Activated T-helper 17 cell treated with anti-CD3 and anti-CD28 coated beads, Interleukin-2, amount 50 U/mL, for 72 hours (primary cell): ENCODE results near the gene RSU1. TPM values are rescaled to one million over a fixed set of nuclear protein-coding genes. Genes with fewer than 3 reads are reported as not detected.

Source experiments
- ATAC-seq: fragments of 150-1000 bp; cut with Tn5 transposase; replicated peaks from 2 replicates; pipeline ENCODE4 v1.10.0; 2021; ENCODE audit warnings: mild to moderate bottlenecking, moderate library complexity
- H3K27ac Mint-ChIP-seq: one replicate; pipeline ENCODE4 v1.8.0; 2022; ENCODE audit warnings: mixed read lengths
- H3K27me3 Mint-ChIP-seq: one replicate; pipeline ENCODE4 v1.8.0; 2022; ENCODE audit warnings: mixed read lengths
- H3K36me3 Mint-ChIP-seq: one replicate; pipeline ENCODE4 v1.8.0; 2022; ENCODE audit warnings: low read depth, mild to moderate bottlenecking, mixed read lengths
- H3K4me1 Mint-ChIP-seq: one replicate; pipeline ENCODE4 v1.8.0; 2022; ENCODE audit warnings: mixed read lengths
- H3K4me3 Mint-ChIP-seq: one replicate; pipeline ENCODE4 v1.8.0; 2022; ENCODE audit warnings: mild to moderate bottlenecking, mixed read lengths
- H3K9me3 Mint-ChIP-seq: one replicate; pipeline ENCODE4 v1.8.0; 2022; ENCODE audit warnings: mixed read lengths
- total RNA-seq, 2 donors: library from RNA; stranded (reverse); gene quantifications; one replicate each; pipeline ENCODE4 v1.2.3, GENCODE V29; 2022

Gene RSU1
- total RNA-seq, 2 donors from 2014 or later, result 56.1 to 87.8 TPM

DNA sequence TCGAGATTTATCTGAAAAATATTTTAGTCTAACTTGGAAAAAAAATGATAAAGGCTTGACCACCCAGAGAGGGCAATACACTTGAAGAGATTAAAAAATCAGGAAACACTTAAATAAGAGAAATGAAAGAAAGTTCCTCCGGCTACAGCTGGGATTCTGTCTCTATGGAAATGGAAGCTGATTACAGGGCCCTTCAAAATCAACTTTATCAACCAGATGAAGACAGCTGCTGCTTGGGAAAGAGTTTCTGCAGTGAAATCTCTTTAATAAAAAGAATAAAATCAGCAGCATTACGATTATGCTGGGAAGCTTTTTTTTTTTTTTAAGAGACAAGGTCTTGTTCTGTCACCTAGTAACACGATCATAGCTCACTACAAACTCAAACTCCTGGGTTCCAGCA is 4.5 kb downstream of the RSU1 start:
- peaks cover 14% of the 10 kb centered on the region for H3K4me1 Mint-ChIP-seq
- H3K27ac Mint-ChIP-seq, result no peak overlapping the region
- peaks cover 36% of the 10 kb centered on the region for H3K36me3 Mint-ChIP-seq
- H3K27me3 Mint-ChIP-seq, result no peaks in the 10 kb centered on the region
- no peak for ATAC-seq
- H3K4me3 Mint-ChIP-seq, result no peak overlapping the region
- H3K9me3 Mint-ChIP-seq, result no peaks in the 10 kb centered on the region

DNA sequence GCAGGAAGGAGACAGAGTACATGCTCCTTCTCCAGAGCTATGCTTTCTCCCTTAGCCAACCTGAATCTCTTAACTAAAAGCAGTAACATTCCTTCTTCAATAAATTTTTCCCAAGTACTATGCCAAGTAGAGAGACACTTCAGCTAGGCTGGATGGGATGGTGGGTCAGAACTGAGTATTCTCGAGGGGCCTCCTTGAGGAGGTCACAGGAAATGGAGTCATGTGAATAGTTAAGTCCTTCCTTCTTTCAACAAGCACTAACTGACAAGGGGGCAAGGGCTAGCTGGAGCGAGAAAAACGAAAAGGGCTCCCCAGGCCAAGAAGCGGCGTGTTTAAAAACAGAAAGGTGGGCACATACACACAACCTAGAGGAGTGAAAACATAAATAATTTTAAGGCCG is 5.5 kb downstream of the RSU1 start:
- Mint-ChIP-seq H3K27me3 (no peaks in the 10 kb centered on the region), H3K36me3 (peaks cover 39% of the 10 kb centered on the region), H3K9me3 (no peaks in the 10 kb centered on the region), H3K27ac (no peak overlapping the region), H3K4me1 (peaks cover 14% of the 10 kb centered on the region), H3K4me3 (no peak overlapping the region)
- ATAC-seq, result no peak

GRCh38 chr10:16811292-16811691 is 5.9 kb downstream of the RSU1 start:
- Mint-ChIP-seq H3K4me3 (no peak overlapping the region), H3K9me3 (no peaks in the 10 kb centered on the region), H3K36me3 (peaks cover 39% of the 10 kb centered on the region), H3K27ac (no peak overlapping the region), H3K27me3 (no peaks in the 10 kb centered on the region), H3K4me1 (peaks cover 14% of the 10 kb centered on the region)
- no peak for ATAC-seq

DNA sequence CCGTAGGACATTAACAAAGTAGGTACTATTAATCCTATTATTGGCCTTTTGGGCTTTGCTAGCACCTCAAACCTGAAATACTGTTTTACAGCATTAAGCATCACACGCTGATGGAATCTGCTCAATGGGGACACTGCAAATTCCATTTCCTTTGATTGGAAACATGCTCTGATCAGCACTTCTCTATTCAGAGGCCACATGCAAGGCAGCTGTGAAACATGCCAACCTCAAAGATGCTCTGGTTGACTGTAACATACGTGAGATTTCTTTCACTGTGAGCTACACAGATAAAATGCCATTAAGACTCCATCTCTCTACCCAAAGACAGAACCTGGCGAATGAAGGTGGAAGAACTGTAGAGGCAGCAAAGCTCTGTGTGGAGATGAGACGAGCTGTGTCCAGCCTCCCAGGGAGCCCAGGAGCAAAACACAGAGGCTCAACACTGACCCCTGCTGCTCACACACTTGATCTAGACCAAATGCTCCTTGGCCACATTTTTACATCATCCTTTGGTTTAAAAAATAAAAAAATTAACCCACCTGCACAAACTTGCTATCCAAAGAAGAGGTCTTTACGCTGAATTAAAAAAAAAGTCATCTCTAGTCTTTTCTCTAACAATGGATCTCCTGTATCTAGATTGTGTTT is 8.0 kb downstream of the RSU1 start:
- Mint-ChIP-seq H3K4me1 (peaks cover 4% of the 10 kb centered on the region), H3K27me3 (no peaks in the 10 kb centered on the region), H3K9me3 (no peaks in the 10 kb centered on the region), H3K27ac (no peak overlapping the region), H3K4me3 (no peak overlapping the region), H3K36me3 (peaks cover 28% of the 10 kb centered on the region)
- ATAC-seq, result peak; percentile 95

- Mint-ChIP-seq H3K27ac (no peak overlapping the region), H3K4me3 (no peak overlapping the region)
- ATAC-seq, result no peak
Measured at GRCh38 chr10:16804123-16804522, 13.1 kb downstream of the RSU1 start.

DNA sequence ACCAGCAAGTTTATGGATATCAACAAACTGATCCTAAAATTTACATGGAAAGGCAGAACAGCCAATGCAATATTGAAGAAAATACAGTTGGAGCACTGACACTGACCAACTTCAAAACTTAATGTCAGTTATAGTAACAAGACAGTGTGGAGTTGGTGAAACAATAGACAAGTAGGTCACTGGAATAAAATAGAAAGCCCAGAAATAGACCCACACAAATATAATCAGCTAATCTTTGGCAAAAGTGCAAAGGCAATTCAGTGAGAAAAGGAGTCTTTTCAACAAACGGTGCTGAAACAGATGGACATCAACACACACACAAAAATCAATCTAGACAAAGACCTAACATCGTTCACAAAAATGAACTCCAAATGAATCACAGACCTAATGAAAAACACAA is 13.8 kb downstream of the RSU1 start:
- Mint-ChIP-seq H3K9me3 (no peaks in the 10 kb centered on the region), H3K36me3 (peaks cover 29% of the 10 kb centered on the region), H3K4me3 (no peak overlapping the region), H3K27ac (no peak overlapping the region), H3K4me1 (peaks cover 31% of the 10 kb centered on the region), H3K27me3 (no peaks in the 10 kb centered on the region)
- ATAC-seq, result no peak

More at GRCh38 chr10:16804123-16804522, 13.1 kb downstream of the RSU1 start:
- peaks cover 23% of the 10 kb centered on the region for H3K36me3 Mint-ChIP-seq
- no peaks in the 10 kb centered on the region for H3K9me3 Mint-ChIP-seq
- H3K4me1 Mint-ChIP-seq, result peaks cover 25% of the 10 kb centered on the region
- no peaks in the 10 kb centered on the region for H3K27me3 Mint-ChIP-seq

DNA sequence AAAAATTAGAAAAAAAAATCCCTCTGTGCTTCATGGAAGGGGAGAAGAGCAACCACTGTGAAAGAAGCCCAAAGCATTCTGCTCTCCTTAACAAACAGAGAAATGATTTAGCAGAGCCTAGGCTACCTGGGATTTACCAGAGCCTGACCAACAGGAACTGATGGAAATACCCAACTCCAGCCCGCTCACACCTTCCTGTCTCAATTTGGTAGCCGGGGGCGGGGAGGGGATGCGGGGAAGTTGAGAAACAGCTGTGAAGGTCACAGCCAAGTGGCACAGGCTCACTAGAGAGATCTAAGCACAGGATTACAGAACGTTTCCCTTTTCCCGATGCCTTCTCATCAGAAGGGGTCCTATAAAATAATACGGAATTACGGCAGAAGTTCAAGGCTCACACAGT is 17.6 kb downstream of the RSU1 start:
- H3K27me3 Mint-ChIP-seq, result no peaks in the 10 kb centered on the region
- peak; percentile 94 for ATAC-seq
- peak overlapping the region; percentile 74 for H3K4me3 Mint-ChIP-seq
- peak overlapping the region; percentile 94 for H3K27ac Mint-ChIP-seq
- peaks cover 48% of the 10 kb centered on the region for H3K36me3 Mint-ChIP-seq
- no peaks in the 10 kb centered on the region for H3K9me3 Mint-ChIP-seq
- peaks cover 55% of the 10 kb centered on the region for H3K4me1 Mint-ChIP-seq

DNA sequence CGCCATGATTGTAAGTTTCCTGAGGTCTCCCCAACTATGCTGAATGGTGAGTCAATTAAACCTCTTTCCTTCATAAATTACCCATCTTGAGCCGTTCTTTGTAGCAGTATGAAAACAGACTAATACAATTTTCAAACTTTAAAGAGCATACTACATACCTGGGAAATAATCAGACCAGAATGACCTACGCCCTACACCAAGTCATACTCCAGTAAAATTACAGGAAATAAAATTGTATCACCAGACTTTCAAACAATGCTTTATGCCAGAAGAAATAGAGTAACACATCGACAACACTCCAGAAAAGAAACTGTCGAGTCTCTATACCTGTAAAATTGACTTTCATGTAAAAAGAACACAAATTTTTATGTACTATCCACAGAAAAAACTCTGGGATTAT is 18.7 kb downstream of the RSU1 start:
- Mint-ChIP-seq H3K4me3 (peak overlapping the region; percentile 74), H3K4me1 (peaks cover 55% of the 10 kb centered on the region), H3K27ac (peak overlapping the region; percentile 94), H3K27me3 (no peaks in the 10 kb centered on the region), H3K9me3 (no peaks in the 10 kb centered on the region), H3K36me3 (peaks cover 55% of the 10 kb centered on the region)
- no peak for ATAC-seq

DNA sequence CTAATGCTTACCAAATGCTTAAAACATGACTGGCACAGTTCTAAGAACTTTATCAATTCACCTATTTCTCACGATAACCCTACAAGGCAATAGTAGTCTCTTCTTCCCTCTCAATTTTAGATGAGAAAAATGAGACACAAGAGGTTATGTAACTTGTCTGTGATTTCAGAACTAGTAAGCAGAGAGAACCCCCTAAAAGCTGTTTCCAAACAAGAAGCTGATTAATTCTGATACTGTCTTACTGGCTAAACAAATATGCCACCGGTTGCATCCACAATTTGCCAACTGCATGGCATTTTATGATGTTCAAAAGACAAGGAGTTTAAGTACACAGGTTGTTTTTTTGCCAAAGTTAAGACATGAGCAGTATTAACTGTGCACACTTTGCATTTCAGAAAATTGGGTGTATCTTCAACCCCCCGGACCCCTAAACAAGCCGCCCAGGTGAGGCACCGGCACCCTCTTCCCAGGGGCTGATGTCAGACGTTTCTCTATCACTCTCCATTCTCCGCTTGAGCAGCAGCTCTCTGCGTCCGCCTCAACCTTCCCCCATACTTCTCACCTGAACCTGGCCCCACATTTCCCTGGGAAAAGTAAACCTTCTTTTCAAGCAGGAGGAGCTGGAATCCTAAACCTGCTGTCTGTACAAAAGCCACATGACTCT is 21.7 kb downstream of the RSU1 start:
- H3K27ac Mint-ChIP-seq, result peak overlapping the region; percentile 94
- no peaks in the 10 kb centered on the region for H3K9me3 Mint-ChIP-seq
- peaks cover 72% of the 10 kb centered on the region for H3K36me3 Mint-ChIP-seq
- ATAC-seq, result peak; percentile 36
- peaks cover 44% of the 10 kb centered on the region for H3K4me1 Mint-ChIP-seq
- H3K4me3 Mint-ChIP-seq, result no peak overlapping the region
- no peaks in the 10 kb centered on the region for H3K27me3 Mint-ChIP-seq

DNA sequence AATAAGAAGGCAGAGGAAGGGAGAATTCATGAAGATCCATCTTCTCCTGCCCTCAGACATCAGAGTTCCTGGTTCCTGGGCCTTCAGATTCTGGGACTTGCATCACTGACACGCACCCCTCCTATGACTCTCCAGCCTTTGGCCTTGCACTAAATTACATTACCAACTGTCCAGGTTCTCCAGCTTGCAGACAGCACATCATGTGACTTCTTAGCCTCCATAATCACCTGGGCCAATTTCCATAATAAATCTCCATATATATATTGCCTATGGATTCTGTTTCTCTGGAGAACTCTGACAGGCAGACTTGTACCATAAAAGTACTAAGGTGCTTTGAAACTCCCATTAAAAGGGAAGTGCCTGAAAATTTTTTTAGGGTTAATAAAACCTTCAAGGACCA is 23.2 kb downstream of the RSU1 start:
- Mint-ChIP-seq H3K4me1 (peaks cover 30% of the 10 kb centered on the region), H3K9me3 (no peaks in the 10 kb centered on the region), H3K27ac (peak overlapping the region; percentile 2), H3K27me3 (no peaks in the 10 kb centered on the region), H3K36me3 (peaks cover 74% of the 10 kb centered on the region), H3K4me3 (no peak overlapping the region)
- no peak for ATAC-seq

DNA sequence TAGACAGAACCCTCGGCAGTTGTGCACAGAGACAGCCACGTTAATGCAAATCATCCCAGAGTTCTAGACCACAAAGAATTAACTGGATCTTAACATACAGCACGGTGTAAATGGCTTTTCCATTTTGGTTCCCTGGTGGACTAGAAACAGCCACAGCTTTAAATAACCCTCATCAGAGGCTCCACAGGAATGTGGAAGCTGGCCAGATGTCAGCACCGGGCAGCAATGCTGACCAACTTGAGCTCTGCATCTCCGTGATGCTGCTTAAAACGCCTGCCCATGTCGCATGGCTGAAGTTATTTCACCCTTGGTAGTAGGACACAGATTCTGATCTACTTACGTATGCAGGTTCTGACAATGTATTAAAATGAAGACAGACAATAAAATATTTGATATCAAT is 24.5 kb downstream of the RSU1 start:
- Mint-ChIP-seq H3K4me3 (no peak overlapping the region), H3K27ac (no peak overlapping the region), H3K27me3 (no peaks in the 10 kb centered on the region), H3K9me3 (no peaks in the 10 kb centered on the region), H3K36me3 (peaks cover 74% of the 10 kb centered on the region), H3K4me1 (peaks cover 34% of the 10 kb centered on the region)
- ATAC-seq, result no peak

DNA sequence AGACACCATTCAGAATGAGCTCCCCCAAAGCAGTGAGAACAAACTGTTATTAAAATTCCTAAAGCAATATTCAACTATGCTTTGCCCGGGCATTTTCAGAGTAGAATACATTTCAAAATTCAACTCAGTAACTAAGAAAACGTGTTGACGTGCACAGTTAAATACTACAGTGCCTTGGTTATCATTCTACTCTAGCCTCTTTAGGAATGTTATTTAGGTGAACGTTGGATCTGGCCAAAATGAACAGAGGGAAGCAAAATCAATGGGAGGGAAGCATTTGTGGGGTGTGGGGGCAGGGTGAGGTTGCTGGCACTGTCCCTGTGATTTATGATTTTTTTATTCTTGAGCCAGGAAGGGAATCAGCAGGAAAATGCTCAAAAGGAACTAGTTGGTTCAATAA is 27.5 kb downstream of the RSU1 start:
- peaks cover 29% of the 10 kb centered on the region for H3K4me1 Mint-ChIP-seq
- ATAC-seq, result no peak
- peaks cover 5% of the 10 kb centered on the region for H3K9me3 Mint-ChIP-seq
- no peaks in the 10 kb centered on the region for H3K27me3 Mint-ChIP-seq
- peaks cover 60% of the 10 kb centered on the region for H3K36me3 Mint-ChIP-seq
- peak overlapping the region; percentile 76 for H3K4me3 Mint-ChIP-seq
- H3K27ac Mint-ChIP-seq, result peak overlapping the region; percentile 94

GRCh38 chr10:16789261-16789660 is 28.0 kb downstream of the RSU1 start:
- Mint-ChIP-seq H3K9me3 (peaks cover 5% of the 10 kb centered on the region), H3K27ac (peak overlapping the region; percentile 94), H3K27me3 (no peaks in the 10 kb centered on the region), H3K36me3 (peaks cover 61% of the 10 kb centered on the region), H3K4me3 (peak overlapping the region; percentile 76), H3K4me1 (peaks cover 31% of the 10 kb centered on the region)
- ATAC-seq, result no peak

DNA sequence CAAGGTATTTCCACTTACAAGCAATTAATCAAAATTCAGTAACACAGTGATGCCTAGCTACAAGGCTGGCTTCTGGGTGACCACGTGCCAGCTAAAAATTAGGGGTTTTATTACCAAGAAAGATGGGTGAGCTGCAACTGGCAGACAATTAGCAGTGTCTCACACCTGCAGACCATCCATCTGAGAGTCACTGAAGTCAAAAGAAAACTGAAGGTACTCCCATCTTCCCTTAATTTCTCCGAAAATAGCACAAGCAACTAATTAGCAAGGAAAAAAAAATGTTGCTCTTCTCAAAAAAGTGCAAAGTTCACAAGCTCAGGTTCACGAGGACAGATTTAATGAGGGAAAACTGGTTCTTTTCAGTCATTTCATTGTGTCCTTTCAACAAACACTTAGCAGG is 28.4 kb downstream of the RSU1 start:
- Mint-ChIP-seq H3K4me1 (peaks cover 33% of the 10 kb centered on the region), H3K27me3 (no peaks in the 10 kb centered on the region), H3K9me3 (peaks cover 5% of the 10 kb centered on the region), H3K4me3 (peak overlapping the region; percentile 76), H3K27ac (peak overlapping the region; percentile 94), H3K36me3 (peaks cover 61% of the 10 kb centered on the region)
- ATAC-seq, result no peak

DNA sequence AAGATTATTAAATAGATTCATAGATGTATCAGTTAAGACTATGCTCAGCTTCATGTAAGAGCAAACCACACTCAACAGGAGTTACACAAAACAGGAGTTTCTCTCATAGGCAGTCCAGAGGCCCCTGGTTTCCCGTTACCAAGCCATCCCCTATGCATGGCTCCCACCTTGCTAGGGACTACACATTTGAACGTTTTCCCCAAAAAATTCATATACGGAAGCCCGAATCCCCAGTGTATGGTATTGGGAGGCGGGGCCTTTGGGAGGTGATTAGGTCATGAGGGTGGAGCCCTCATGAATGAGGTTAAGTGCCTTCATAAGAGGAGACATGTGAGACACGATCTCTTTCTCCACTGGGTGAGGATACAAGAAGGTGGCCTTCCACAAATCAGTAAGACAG is 29.1 kb downstream of the RSU1 start:
- H3K4me3 Mint-ChIP-seq, result peak overlapping the region; percentile 76
- peaks cover 33% of the 10 kb centered on the region for H3K4me1 Mint-ChIP-seq
- peaks cover 5% of the 10 kb centered on the region for H3K9me3 Mint-ChIP-seq
- ATAC-seq, result peak; percentile 75
- peaks cover 60% of the 10 kb centered on the region for H3K36me3 Mint-ChIP-seq
- no peaks in the 10 kb centered on the region for H3K27me3 Mint-ChIP-seq
- H3K27ac Mint-ChIP-seq, result peak overlapping the region; percentile 94
